SW 1271 (cell line): ENCODE results near the gene PTPRM.
"Not testable (repeated sequence)": the region's sequence is repeated elsewhere in the genome, so short reads cannot be mapped to it uniquely, and the experiment has no call there.

Experiments
- DNase-seq, 2 experiments: peaks; one replicate each; lab custom pipeline; 2025; lab: John Stamatoyannopoulos, UW

The PTPRM gene

GRCh38 chr18:8050616-8051329 is 483.7 kb downstream of the PTPRM start:
- DNase-seq, result no peak

- DNase-seq, result no peak
Measured at GRCh38 chr18:8051453-8051852, 484.3 kb downstream of the PTPRM start.

GRCh38 chr18:8052237-8052701 is 485.2 kb downstream of the PTPRM start:
- no peak for DNase-seq

- DNase-seq, result no peak
Measured at GRCh38 chr18:8056723-8057122, 489.6 kb downstream of the PTPRM start.

- DNase-seq, result not testable (repeated sequence)
Measured at GRCh38 chr18:8063152-8063551, 496.0 kb downstream of the PTPRM start.

- no peak for DNase-seq
Measured at GRCh38 chr18:8063733-8064132, 496.6 kb downstream of the PTPRM start.

- no peak for DNase-seq
Measured at GRCh38 chr18:8065284-8065683, 498.2 kb downstream of the PTPRM start.

- DNase-seq, result no peak
Measured at GRCh38 chr18:8065773-8066172, 498.7 kb downstream of the PTPRM start.

- no peak for DNase-seq
Measured at GRCh38 chr18:8069708-8070107, 502.6 kb downstream of the PTPRM start.

GRCh38 chr18:8073167-8073566 is 506.1 kb downstream of the PTPRM start:
- DNase-seq, result no peak

GRCh38 chr18:8080092-8080491 is 513.0 kb downstream of the PTPRM start:
- no peak for DNase-seq

GRCh38 chr18:8081267-8081666 is 514.2 kb downstream of the PTPRM start:
- DNase-seq, result no peak

- no peak for DNase-seq
Measured at GRCh38 chr18:8081872-8082553, 514.9 kb downstream of the PTPRM start.

GRCh38 chr18:8084160-8084559 is 517.0 kb downstream of the PTPRM start:
- peak in 1 of 2 experiments; percentile 1 for DNase-seq

- no peak for DNase-seq
Measured at GRCh38 chr18:8088626-8089025, 521.5 kb downstream of the PTPRM start.

- no peak for DNase-seq
Measured at GRCh38 chr18:8091035-8091434, 523.9 kb downstream of the PTPRM start.

GRCh38 chr18:8095947-8096570 is 528.9 kb downstream of the PTPRM start:
- no peak for DNase-seq

GRCh38 chr18:8097399-8097798 is 530.3 kb downstream of the PTPRM start:
- no peak for DNase-seq

GRCh38 chr18:8097927-8098326 is 530.8 kb downstream of the PTPRM start:
- no peak for DNase-seq

- no peak for DNase-seq
Measured at GRCh38 chr18:8106603-8107002, 539.5 kb downstream of the PTPRM start.

GRCh38 chr18:8107426-8107825 is 540.3 kb downstream of the PTPRM start:
- DNase-seq, result no peak

- DNase-seq, result no peak
Measured at GRCh38 chr18:8114480-8114879, 547.4 kb downstream of the PTPRM start.

GRCh38 chr18:8116341-8117005 is 549.4 kb downstream of the PTPRM start:
- DNase-seq, result no peak
